Omental fat pad (tissue), 4 donors: ENCODE measurements around the gene LPGAT1. TPM values are rescaled to one million over a fixed set of nuclear protein-coding genes. Genes with fewer than 3 reads are reported as not detected.

Source experiments
- ATAC-seq: fragments of 150-250 bp; one replicate; pipeline ENCODE4 v1.9.1; 2016; ENCODE audit warnings: mild to moderate bottlenecking, moderate library complexity; ENCODE audit not compliant: low FRiP score
- DNase-seq: peaks from one replicate; pipeline ENCODE4 v3.0.0-alpha.2; 2019; ENCODE audit warnings: low spot score
- CTCF ChIP-seq, 3 donors: fragments of 450-650 bp; IDR thresholded peaks; one replicate each; pipeline ENCODE4 v1.5.1; 2016 to 2017; ENCODE audit warnings: antibody characterized with exemption in 3 of 3, mild to moderate bottlenecking in 3 of 3, moderate library complexity in 2 of 3
- total RNA-seq, 4 donors: library from RNA; depleted of rRNA; stranded (reverse); fragments of >200 nt; gene quantifications; one replicate each; pipeline ENCODE4 v1.1.0, GENCODE V29; 2016

LPGAT1 gene
- total RNA-seq, 4 donors from 2014 or later, result 46.8 to 70.9 (median 48.9) TPM

GRCh38 chr1:211764701-211765100 is 65.9 kb downstream of the LPGAT1 start:
- DNase-seq, result no peak

GRCh38 chr1:211762206-211762605 is 68.4 kb downstream of the LPGAT1 start:
- ATAC-seq (no peak), DNase-seq (no peak)
- no peak for TF ChIP-seq CTCF (IDR thresholded peaks at IDR 0.05)

More at GRCh38 chr1:211764701-211765100, 65.9 kb downstream of the LPGAT1 start:
- ATAC-seq, result no peak
- TF ChIP-seq CTCF (IDR thresholded peaks at IDR 0.05), result no peak

- ATAC-seq (no peak), DNase-seq (no peak)
- TF ChIP-seq CTCF (IDR thresholded peaks at IDR 0.05), result no peak
Measured at GRCh38 chr1:211761400-211761799, 69.2 kb downstream of the LPGAT1 start.

GRCh38 chr1:211756471-211757020 is 74.0 kb downstream of the LPGAT1 start:
- DNase-seq, result no peak
- TF ChIP-seq CTCF (IDR thresholded peaks at IDR 0.05), result no peak
- ATAC-seq, result no peak

- TF ChIP-seq CTCF (IDR thresholded peaks at IDR 0.05), result no peak
- DNase-seq (no peak), ATAC-seq (no peak)
Measured at GRCh38 chr1:211753649-211754251, 76.8 kb downstream of the LPGAT1 start.

GRCh38 chr1:211752951-211753486 is 77.5 kb downstream of the LPGAT1 start:
- DNase-seq, result no peak

More at GRCh38 chr1:211752951-211753486, 77.5 kb downstream of the LPGAT1 start:
- no peak for ATAC-seq
- no peak for TF ChIP-seq CTCF (IDR thresholded peaks at IDR 0.05)
